Erythroblast (primary cell): ENCODE measurements around the gene PIGU.

Experiments used
- GATA1 ChIP-seq: IDR thresholded peaks from 2 replicates; pipeline ENCODE4 v1.6.1; 2011; ENCODE audit warnings: low read depth, mild to moderate bottlenecking, control low read depth, low read length, moderate library complexity
- POLR2A ChIP-seq: IDR thresholded peaks from 2 replicates; pipeline ENCODE4 v1.6.1; 2011; ENCODE audit warnings: mild to moderate bottlenecking, low read length

- TF ChIP-seq POLR2A (no peak), GATA1 (no peak)
These were observed 35.0 kb upstream of the PIGU start for GRCh38 chr20:34711813-34712430.
